Spleen (tissue), 11 donors: ENCODE results near the gene PDZD2. TPM values are rescaled to one million over a fixed set of nuclear protein-coding genes. Genes with fewer than 3 reads are reported as not detected.

Experiments
- DNase-seq: peaks from one replicate; pipeline ENCODE4 v3.0.0-alpha.2; 2020
- H3K27ac ChIP-seq, 8 donors: fragments of 200-600 bp; sonication (generic) in 7 of 8; 1 replicate in 4 of 8; 2 replicates in 4 of 8; pipeline versions ENCODE4 v1.5.0 to v1.8.0; 2016 to 2021; ENCODE audit warnings: inconsistent platforms in 4 of 8, mild to moderate bottlenecking in 4 of 8, moderate library complexity in 1 of 8
- H3K27me3 ChIP-seq, 7 donors: fragments of 200-600 bp; sonication (generic) in 6 of 7; replicated peaks in 1 of 7; 1 replicate in 4 of 7; 2 replicates in 3 of 7; pipeline versions ENCODE4 v1.5.0 to v1.8.0; 2016 to 2021; ENCODE audit warnings: inconsistent platforms in 3 of 7, mild to moderate bottlenecking in 1 of 7
- H3K36me3 ChIP-seq, 6 donors: fragments of 200-600 bp; sonication (generic) in 5 of 6; 1 replicate in 4 of 6; 2 replicates in 2 of 6; pipeline versions ENCODE4 v1.5.0 to v1.8.0; 2016 to 2021; ENCODE audit warnings: inconsistent platforms in 2 of 6
- H3K4me1 ChIP-seq, 6 donors: fragments of 200-600 bp; sonication (generic) in 5 of 6; 1 replicate in 3 of 6; 2 replicates in 3 of 6; pipeline versions ENCODE4 v1.5.0 to v1.8.0; 2016 to 2021; ENCODE audit warnings: inconsistent platforms in 3 of 6
- H3K4me3 ChIP-seq, 8 donors: fragments of 200-600 bp; sonication (generic) in 7 of 8; 1 replicate in 4 of 8; 2 replicates in 4 of 8; pipeline versions ENCODE4 v1.5.0 to v1.8.0; 2016 to 2021; ENCODE audit warnings: inconsistent platforms in 4 of 8, mild to moderate bottlenecking in 4 of 8, moderate library complexity in 2 of 8
- H3K9me3 ChIP-seq, 8 donors: fragments of 200-600 bp; sonication (generic) in 7 of 8; 1 replicate in 4 of 8; 2 replicates in 4 of 8; pipeline versions ENCODE4 v1.5.0 to v1.8.0; 2016 to 2021; ENCODE audit warnings: inconsistent platforms in 4 of 8
- CTCF ChIP-seq, 11 experiments: fragments of 200-600 bp in 7 of 11; fragments of 450-650 bp in 4 of 11; sonication (generic) in 4 of 11; IDR thresholded peaks in 8 of 11; conservative IDR thresholded peaks in 3 of 11; 1 replicate in 7 of 11; 2 replicates in 4 of 11; pipeline versions ENCODE4 v1.4.0 to v1.8.0; 2016 to 2021; ENCODE audit warnings: antibody characterized with exemption in 11 of 11, inconsistent platforms in 4 of 11, mild to moderate bottlenecking in 1 of 11
- POLR2A ChIP-seq, 3 donors: fragments of 450-650 bp; IDR thresholded peaks; one replicate each; pipeline ENCODE4 v1.5.1; 2017; ENCODE audit warnings: antibody characterized with exemption in 3 of 3, mild to moderate bottlenecking in 1 of 3
- POLR2AphosphoS5 ChIP-seq, 3 donors: sonication (generic); formaldehyde crosslinking; IDR thresholded peaks; one replicate each; pipeline ENCODE4 v1.5.1; 2017; ENCODE audit warnings: antibody characterized with exemption in 3 of 3
- WGBS, 5 donors: extraction: QIAGEN DNeasy Blood & Tissue Kit in 3 of 5; methylation state at CpG; one replicate each; pipeline versions ENCODE4 v1.1.5 to v1.1.7; 2013 to 2018; 5-methylcytosine and 5-hydroxymethylcytosine counted together
- intact Hi-C: fragments of 100-400 bp; cut with DNase I; formaldehyde crosslinking; loops from one replicate; pipeline ENCODE4 v1.15.0; 2023; ENCODE audit warnings: low total_unique reads
- polyA plus RNA-seq, 3 donors: library from polyadenylated mRNA; stranded (reverse); fragments of 200-250 nt; gene quantifications; one replicate each; pipeline ENCODE4 v1.2.1, GENCODE V29; 2013
- total RNA-seq, 7 donors: library from RNA; depleted of rRNA in 3 of 7; stranded (reverse); fragments of >200 nt in 3 of 7; fragmentation: NEBNext Ultra II Directional in 4 of 7; extraction: Animal tissue kit (Norgen Biotek cat#: 25700) in 4 of 7; gene quantifications; one replicate each; pipeline versions ENCODE4 v1.1.0 to v1.2.1, GENCODE V29; 2016 to 2021
- donor health status: healthy with polysubstance abuse.
- donor health status: DM: no; HTN: no; CAD: no; lungs with moderate emphysema.
- donor health status: DM: no; HTN: no; CAD: no.
- donor health status: Bipolar disorder and iron deficiency.
- donor health status: healthy.
- donor health status: DM: no; HTN: no; CAD: no.
- donor health status: DM: yes; HTN: yes; CAD: no.

PDZD2 gene
- total and polyA plus RNA-seq, 10 donors, result 0.09 to 4.7 (median 2.4) TPM

GRCh38 chr5:31921852-31922305, 282.9 kb downstream of the PDZD2 start:
- no peaks in the 10 kb centered on the region for H3K4me1 ChIP-seq
- H3K27me3 ChIP-seq, result no peaks in the 10 kb centered on the region
- H3K9me3 ChIP-seq, result no peaks in the 10 kb centered on the region
- H3K27ac ChIP-seq, result no peak overlapping the region
- no peak for DNase-seq
- H3K36me3 ChIP-seq, result no peaks in the 10 kb centered on the region
- intact Hi-C loops, result no loop called here
- 62 to 83% (median 68%) methylated on average over 3 of the region's 3 CpGs for WGBS, 5 donors
- TF ChIP-seq CTCF (IDR thresholded peaks at IDR 0.05 in 8 of 11, conservative IDR thresholded peaks at IDR 0.05 in 3 of 11), result no peak
- TF ChIP-seq POLR2A (IDR thresholded peaks at IDR 0.05), result no peak
- no peak for TF ChIP-seq POLR2AphosphoS5 (IDR thresholded peaks at IDR 0.05)
- no peak overlapping the region for H3K4me3 ChIP-seq

- Histone ChIP-seq H3K4me3 (no peak overlapping the region), H3K9me3 (no peaks in the 10 kb centered on the region), H3K4me1 (no peaks in the 10 kb centered on the region), H3K36me3 (no peaks in the 10 kb centered on the region), H3K27me3 (no peaks in the 10 kb centered on the region), H3K27ac (no peak overlapping the region)
- no peak for DNase-seq
- intact Hi-C loops, result no loop called here
- TF ChIP-seq CTCF (IDR thresholded peaks at IDR 0.05 in 8 of 11, conservative IDR thresholded peaks at IDR 0.05 in 3 of 11), result no peak
- no peak for TF ChIP-seq POLR2AphosphoS5 (IDR thresholded peaks at IDR 0.05)
- TF ChIP-seq POLR2A (IDR thresholded peaks at IDR 0.05), result no peak
- 76 to 96% (median 89%) methylated on average over 5 of the region's 5 CpGs for WGBS, 5 donors
Measured at GRCh38 chr5:31924005-31924404, 285.1 kb downstream of the PDZD2 start.

GRCh38 chr5:31931874-31932273, 292.9 kb downstream of the PDZD2 start:
- no peak for TF ChIP-seq CTCF (IDR thresholded peaks at IDR 0.05 in 8 of 11, conservative IDR thresholded peaks at IDR 0.05 in 3 of 11)
- TF ChIP-seq POLR2AphosphoS5 (IDR thresholded peaks at IDR 0.05), result no peak
- TF ChIP-seq POLR2A (IDR thresholded peaks at IDR 0.05), result no peak
- Histone ChIP-seq H3K4me1 (no peaks in the 10 kb centered on the region), H3K36me3 (no peaks in the 10 kb centered on the region), H3K9me3 (no peaks in the 10 kb centered on the region), H3K27me3 (no peaks in the 10 kb centered on the region), H3K4me3 (no peak overlapping the region), H3K27ac (no peak overlapping the region)
- no peak for DNase-seq
- intact Hi-C loops, result no loop called here
- WGBS, 5 donors, result 82 to 85% (median 85%) methylated on average over 4 of the region's 4 CpGs

- Histone ChIP-seq H3K36me3 (no peaks in the 10 kb centered on the region), H3K27me3 (no peaks in the 10 kb centered on the region), H3K9me3 (no peaks in the 10 kb centered on the region), H3K4me3 (no peak overlapping the region), H3K4me1 (no peaks in the 10 kb centered on the region), H3K27ac (no peak overlapping the region)
- intact Hi-C loops, result no loop called here
- TF ChIP-seq CTCF (IDR thresholded peaks at IDR 0.05 in 8 of 11, conservative IDR thresholded peaks at IDR 0.05 in 3 of 11), result no peak
- TF ChIP-seq POLR2AphosphoS5 (IDR thresholded peaks at IDR 0.05), result no peak
- TF ChIP-seq POLR2A (IDR thresholded peaks at IDR 0.05), result no peak
- 68 to 73% (median 71%) methylated on average over 4 of the region's 4 CpGs for WGBS, 5 donors
- no peak for DNase-seq
Measured at GRCh38 chr5:31934156-31934555, 295.2 kb downstream of the PDZD2 start.
